BJ (cell line): ENCODE measurements around the gene LDLRAD4. TPM values are rescaled to one million over a fixed set of nuclear protein-coding genes. Genes with fewer than 3 reads are reported as not detected.
"Not testable (repeated sequence)": the region's sequence is repeated elsewhere in the genome, so short reads cannot be mapped to it uniquely, and the experiment has no call there.

Experiments used
- CTCF ChIA-PET: fragments of 350-600 bp; formaldehyde crosslinking; extraction: SDS; loops from one replicate; lab custom pipeline; 2021; ENCODE audit warnings: antibody characterized with exemption, inconsistent platforms; lab: Yijun Ruan, JAX
- POLR2A ChIA-PET: fragments of 300-600 bp; sonication (Branson Sonifier 250); formaldehyde crosslinking; extraction: SDS; loops from one replicate; lab custom pipeline; 2021; ENCODE audit warnings: antibody characterized with exemption; lab: Charles Lee
- DNase-seq: peaks from one replicate; pipeline ENCODE4 v3.0.0-alpha.2; 2011; ENCODE audit warnings: low read depth
- H3K27me3 ChIP-seq: 2 replicates; pipeline ENCODE4 v1.6.0; 2011; ENCODE audit warnings: low read length; ENCODE audit not compliant: control insufficient read depth, insufficient read depth
- H3K36me3 ChIP-seq: 2 replicates; pipeline ENCODE4 v1.5.1; 2011; ENCODE audit warnings: low read length; ENCODE audit not compliant: control insufficient read depth, insufficient read depth
- H3K4me3 ChIP-seq: 2 replicates; pipeline ENCODE4 v1.5.1; 2011; ENCODE audit warnings: low read depth, mild to moderate bottlenecking, control low read depth, low read length
- polyA plus RNA-seq: library from polyadenylated mRNA; depleted of rRNA; stranded (reverse); fragments of >200 nt; gene quantifications from 2 replicates; pipeline ENCODE4 v1.2.3, GENCODE V29; 2011
- TF ChIP-seq, protein P1 (sequence below): IDR thresholded peaks from 2 replicates; pipeline ENCODE4 v1.5.1; 2011; ENCODE audit warnings: low read depth, mild to moderate bottlenecking, control low read depth, inconsistent platforms, low read length, moderate library complexity; ENCODE audit not compliant: insufficient read depth

The LDLRAD4 gene
- polyA plus RNA-seq, 1 experiment = not detected

DNA sequence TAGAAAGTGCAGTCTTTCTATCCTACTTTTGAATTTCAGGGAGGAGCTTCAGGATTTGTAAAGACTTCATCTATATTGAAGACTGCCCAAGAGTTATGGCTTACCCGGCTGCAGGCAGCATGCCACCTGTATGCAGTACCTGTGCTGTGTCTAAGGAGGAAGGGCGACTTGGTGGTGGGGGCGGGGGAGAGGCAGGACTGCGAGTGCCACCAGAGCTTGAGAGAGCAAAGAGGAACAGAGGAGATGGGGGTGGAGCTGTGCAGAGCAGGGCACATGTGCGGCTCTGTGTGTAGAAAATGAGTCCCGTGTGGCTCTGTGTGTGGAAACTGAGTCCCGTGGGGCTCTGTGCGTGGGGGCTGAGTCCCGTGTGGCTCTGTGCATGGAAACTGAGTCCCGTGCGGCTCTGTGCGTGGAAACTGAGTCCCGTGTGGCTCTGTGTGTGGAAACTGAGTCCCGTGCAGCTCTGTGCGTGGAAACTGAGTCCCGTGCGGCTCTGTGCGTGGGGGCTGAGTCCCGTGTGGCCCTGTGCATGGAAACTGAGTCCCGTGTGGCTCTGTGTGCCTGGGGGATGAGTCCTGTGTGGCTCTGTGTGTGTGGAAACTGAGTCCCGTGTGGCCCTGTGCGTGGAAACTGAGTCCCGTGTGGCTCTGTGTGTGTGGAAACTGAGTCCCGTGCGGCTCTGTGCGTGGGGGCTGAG is 43.2 kb downstream of the LDLRAD4 start:
- Histone ChIP-seq H3K36me3 (no peaks in the 10 kb centered on the region), H3K27me3 (no peaks in the 10 kb centered on the region), H3K4me3 (no peak overlapping the region)
- ChIA-PET POLR2A (no interaction called here), CTCF (no interaction called here)
- no peak for DNase-seq
- TF ChIP-seq, protein P1, sequence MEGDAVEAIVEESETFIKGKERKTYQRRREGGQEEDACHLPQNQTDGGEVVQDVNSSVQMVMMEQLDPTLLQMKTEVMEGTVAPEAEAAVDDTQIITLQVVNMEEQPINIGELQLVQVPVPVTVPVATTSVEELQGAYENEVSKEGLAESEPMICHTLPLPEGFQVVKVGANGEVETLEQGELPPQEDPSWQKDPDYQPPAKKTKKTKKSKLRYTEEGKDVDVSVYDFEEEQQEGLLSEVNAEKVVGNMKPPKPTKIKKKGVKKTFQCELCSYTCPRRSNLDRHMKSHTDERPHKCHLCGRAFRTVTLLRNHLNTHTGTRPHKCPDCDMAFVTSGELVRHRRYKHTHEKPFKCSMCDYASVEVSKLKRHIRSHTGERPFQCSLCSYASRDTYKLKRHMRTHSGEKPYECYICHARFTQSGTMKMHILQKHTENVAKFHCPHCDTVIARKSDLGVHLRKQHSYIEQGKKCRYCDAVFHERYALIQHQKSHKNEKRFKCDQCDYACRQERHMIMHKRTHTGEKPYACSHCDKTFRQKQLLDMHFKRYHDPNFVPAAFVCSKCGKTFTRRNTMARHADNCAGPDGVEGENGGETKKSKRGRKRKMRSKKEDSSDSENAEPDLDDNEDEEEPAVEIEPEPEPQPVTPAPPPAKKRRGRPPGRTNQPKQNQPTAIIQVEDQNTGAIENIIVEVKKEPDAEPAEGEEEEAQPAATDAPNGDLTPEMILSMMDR = no peak

DNA sequence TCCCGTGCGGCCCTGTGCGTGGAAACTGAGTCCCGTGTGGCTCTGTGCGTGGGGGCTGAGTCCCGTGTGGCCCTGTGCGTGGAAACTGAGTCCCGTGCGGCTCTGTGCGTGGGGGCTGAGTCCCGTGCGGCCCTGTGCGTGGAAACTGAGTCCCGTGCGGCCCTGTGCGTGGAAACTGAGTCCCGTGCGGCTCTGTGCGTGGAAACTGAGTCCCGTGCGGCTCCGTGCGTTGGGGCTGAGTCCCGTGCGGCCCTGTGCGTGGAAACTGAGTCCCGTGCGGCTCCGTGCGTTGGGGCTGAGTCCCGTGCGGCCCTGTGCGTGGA is 43.8 kb downstream of the LDLRAD4 start:
- POLR2A ChIA-PET, DNase-seq, H3K4me3 ChIP-seq, H3K27me3 ChIP-seq, CTCF ChIA-PET, H3K36me3 ChIP-seq: not testable (repeated sequence)

DNA sequence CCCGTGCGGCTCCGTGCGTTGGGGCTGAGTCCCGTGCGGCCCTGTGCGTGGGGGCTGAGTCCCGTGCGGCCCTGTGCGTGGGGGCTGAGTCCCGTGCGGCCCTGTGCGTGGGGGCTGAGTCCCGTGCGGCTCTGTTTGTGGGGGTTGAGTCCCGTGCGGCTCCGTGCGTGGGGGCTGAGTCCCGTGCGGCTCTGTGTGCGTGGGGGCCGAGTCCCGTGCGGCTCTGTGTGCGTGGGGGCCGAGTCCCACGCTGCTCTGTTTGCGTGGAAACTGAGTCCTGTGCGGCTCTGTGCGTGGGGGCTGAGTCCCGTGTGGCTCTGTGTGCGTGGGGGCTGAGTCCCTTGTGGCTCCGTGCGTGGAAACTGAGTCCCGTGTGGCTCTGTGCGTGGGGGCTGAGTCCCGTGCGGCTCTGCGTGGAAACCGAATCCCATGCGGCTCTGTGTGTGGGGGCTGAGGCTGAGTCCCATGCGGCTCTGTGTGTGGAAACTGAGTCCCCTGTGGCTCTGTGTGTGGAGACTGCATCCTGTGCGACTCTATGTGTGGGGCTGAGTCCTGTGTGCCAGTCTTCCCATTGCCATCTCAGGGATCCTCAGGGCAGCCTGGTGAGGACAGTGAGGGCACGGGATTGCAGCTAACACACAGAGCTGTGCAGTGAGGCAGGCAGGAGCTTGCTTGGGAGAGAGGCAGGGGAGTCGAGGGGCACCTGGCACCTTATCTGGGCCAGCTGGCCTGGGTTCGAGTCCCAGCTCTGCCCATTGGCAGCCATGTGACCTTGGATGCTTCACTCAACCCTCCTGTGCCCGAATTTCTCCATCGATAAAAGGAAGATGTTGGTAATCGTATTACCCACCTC is 44.5 kb downstream of the LDLRAD4 start:
- Histone ChIP-seq H3K27me3 (no peaks in the 10 kb centered on the region), H3K36me3 (no peaks in the 10 kb centered on the region), H3K4me3 (no peak overlapping the region)
- TF ChIP-seq, protein P1 = no peak
- ChIA-PET POLR2A (no interaction called here), CTCF (no interaction called here)
- no peak for DNase-seq

GRCh38 chr18:13264091-13265007 is 45.8 kb downstream of the LDLRAD4 start:
- no peak overlapping the region for H3K4me3 ChIP-seq
- CTCF ChIA-PET = no interaction called here
- TF ChIP-seq, protein P1 = no peak
- no peaks in the 10 kb centered on the region for H3K27me3 ChIP-seq
- POLR2A ChIA-PET = no interaction called here
- H3K36me3 ChIP-seq = no peaks in the 10 kb centered on the region
- DNase-seq = no peak

- TF ChIP-seq, protein P1 = no peak
- Histone ChIP-seq H3K36me3 (no peaks in the 10 kb centered on the region), H3K4me3 (no peak overlapping the region), H3K27me3 (no peaks in the 10 kb centered on the region)
- no peak for DNase-seq
- ChIA-PET POLR2A (no interaction called here), CTCF (interaction anchor here (1.1 kb wide), 1 partner anchor 12 kb away, joined by 3 read pairs; no protein-coding TSS in a partner anchor)
These were observed 46.7 kb downstream of the LDLRAD4 start for GRCh38 chr18:13265008-13265910.
